Natural killer cell (primary cell): ENCODE data around the gene EFNA3. TPM values are rescaled to one million over a fixed set of nuclear protein-coding genes. Genes with fewer than 3 reads are reported as not detected.

Source experiments
- ATAC-seq, 3 donors: fragments of 150-1000 bp in 2 of 3; fragments of 200-7000 bp in 1 of 3; cut with Tn5 transposase; 1 replicate in 1 of 3; 2 replicates in 2 of 3; pipeline ENCODE4 v1.10.0; 2021; ENCODE audit warnings: mild to moderate bottlenecking in 2 of 3, moderate library complexity in 2 of 3
- DNase-seq, 2 donors: peaks; one replicate each; pipeline versions ENCODE4 v3.0.0 to v3.0.0-alpha.2; 2013 to 2021; ENCODE audit warnings: mixed read lengths in 1 of 2
- H3K27ac ChIP-seq: one replicate; pipeline ENCODE4 v1.5.1; 2013; ENCODE audit warnings: mild to moderate bottlenecking, low read length
- H3K27me3 ChIP-seq: one replicate; pipeline ENCODE4 v1.6.1; 2013; ENCODE audit warnings: low read length; ENCODE audit not compliant: control insufficient read depth, insufficient read depth
- H3K36me3 ChIP-seq: one replicate; pipeline ENCODE4 v1.6.1; 2013; ENCODE audit warnings: low read length; ENCODE audit not compliant: control insufficient read depth, insufficient read depth
- H3K4me1 ChIP-seq: one replicate; pipeline ENCODE4 v1.6.1; 2013; ENCODE audit warnings: low read length; ENCODE audit not compliant: control insufficient read depth, insufficient read depth
- H3K4me3 ChIP-seq: one replicate; pipeline ENCODE4 v1.5.1; 2013; ENCODE audit warnings: low read length
- H3K9me3 ChIP-seq: one replicate; pipeline ENCODE4 v1.6.1; 2013; ENCODE audit warnings: low read length; ENCODE audit not compliant: control insufficient read depth, insufficient read depth
- H3K27ac Mint-ChIP-seq, 2 donors: one replicate each; pipeline ENCODE4 v1.8.0; 2022; ENCODE audit warnings: mild to moderate bottlenecking in 2 of 2, mixed read lengths in 2 of 2, moderate library complexity in 1 of 2
- H3K27me3 Mint-ChIP-seq, 2 donors: one replicate each; pipeline ENCODE4 v1.8.0; 2022; ENCODE audit warnings: low read depth in 2 of 2, mixed read lengths in 2 of 2
- H3K36me3 Mint-ChIP-seq: one replicate; pipeline ENCODE4 v1.8.0; 2022; ENCODE audit warnings: mixed read lengths
- H3K4me1 Mint-ChIP-seq, 2 donors: one replicate each; pipeline ENCODE4 v1.8.0; 2022; ENCODE audit warnings: mixed read lengths in 2 of 2
- H3K4me3 Mint-ChIP-seq: one replicate; pipeline ENCODE4 v1.8.0; 2022; ENCODE audit warnings: mild to moderate bottlenecking, moderate library complexity, mixed read lengths
- H3K9me3 Mint-ChIP-seq, 2 donors: one replicate each; pipeline ENCODE4 v1.8.0; 2022; ENCODE audit warnings: mixed read lengths in 2 of 2
- CTCF ChIP-seq: fragments of 200-600 bp; IDR thresholded peaks from one replicate; pipeline ENCODE4 v1.8.0; 2022; ENCODE audit warnings: antibody characterized with exemption
- WGBS: methylation state at CpG from one replicate; pipeline ENCODE4 v1.1.7; 2013; ENCODE audit warnings: missing lambda C conversion rate; ENCODE audit not compliant: insufficient coverage; 5-methylcytosine and 5-hydroxymethylcytosine counted together
- intact Hi-C: fragments of 100-400 bp; cut with micrococcal nuclease; formaldehyde crosslinking; loops from one replicate; pipeline ENCODE4 v1.14.2; 2022
- total RNA-seq, 4 donors: library from RNA; stranded (reverse); fragments of 120-200 nt in 1 of 4; gene quantifications; one replicate each; pipeline versions ENCODE4 v1.2.3 to v1.2.4, GENCODE V29; 2013 to 2022

The EFNA3 gene
- total RNA-seq, 3 donors from 2014 or later (not counting 1 experiment from before 2014, with no cell fraction given) = 0.52 to 1.1 (median 0.68) TPM

GRCh38 chr1:155034318-155035208 is 44.1 kb upstream of the EFNA3 start:
- Histone ChIP-seq H3K4me3 (no peak overlapping the region), H3K27me3 (no peaks in the 10 kb centered on the region), H3K36me3 (no peaks in the 10 kb centered on the region), H3K27ac (no peak overlapping the region), H3K9me3 (no peaks in the 10 kb centered on the region), H3K4me1 (no peaks in the 10 kb centered on the region)
- Mint-ChIP-seq H3K4me1 (peaks cover 0 to 5% of the 10 kb centered on the region in 2 donors), H3K36me3 (no peaks in the 10 kb centered on the region), H3K27me3 (peaks cover 5 to 12% of the 10 kb centered on the region in 2 donors), H3K4me3 (no peak overlapping the region), H3K27ac (no peak overlapping the region), H3K9me3 (no peaks in the 10 kb centered on the region)
- 77% methylated on average over 20 of the region's 20 CpGs for WGBS
- intact Hi-C loops = no loop called here
- ATAC-seq = no peak
- DNase-seq = no peak
- TF ChIP-seq CTCF = no peak

- Mint-ChIP-seq H3K36me3 (no peaks in the 10 kb centered on the region), H3K27me3 (peaks cover 5 to 12% of the 10 kb centered on the region in 2 donors), H3K4me3 (no peak overlapping the region), H3K27ac (no peak overlapping the region), H3K9me3 (no peaks in the 10 kb centered on the region), H3K4me1 (peaks cover 0 to 5% of the 10 kb centered on the region in 2 donors)
- no peaks in the 10 kb centered on the region for H3K36me3 ChIP-seq
- TF ChIP-seq CTCF = no peak
- H3K4me1 ChIP-seq = no peaks in the 10 kb centered on the region
- H3K4me3 ChIP-seq = no peak overlapping the region
- ATAC-seq (no peak), DNase-seq (no peak)
- intact Hi-C loops = no loop called here
- no peaks in the 10 kb centered on the region for H3K9me3 ChIP-seq
- whole genome bisulfite sequencing = 92% methylated on average over 1 of the region's 2 CpGs
- H3K27ac ChIP-seq = no peak overlapping the region
- H3K27me3 ChIP-seq = no peaks in the 10 kb centered on the region
Measured at GRCh38 chr1:155035936-155036335, 42.7 kb upstream of the EFNA3 start.

- intact Hi-C loops = no loop called here
- Histone ChIP-seq H3K27ac (no peak overlapping the region), H3K36me3 (no peaks in the 10 kb centered on the region), H3K9me3 (no peaks in the 10 kb centered on the region), H3K4me3 (no peak overlapping the region), H3K4me1 (no peaks in the 10 kb centered on the region), H3K27me3 (no peaks in the 10 kb centered on the region)
- WGBS = 95% methylated on average over 3 of the region's 3 CpGs
- Mint-ChIP-seq H3K36me3 (no peaks in the 10 kb centered on the region), H3K4me1 (peaks cover 0 to 5% of the 10 kb centered on the region in 2 donors), H3K27me3 (peaks cover 5 to 12% of the 10 kb centered on the region in 2 donors), H3K4me3 (no peak overlapping the region), H3K27ac (no peak overlapping the region), H3K9me3 (no peaks in the 10 kb centered on the region)
- TF ChIP-seq CTCF = no peak
- ATAC-seq (no peak), DNase-seq (no peak)
Measured at GRCh38 chr1:155037043-155037442, 41.6 kb upstream of the EFNA3 start.
